CD4-positive, alpha-beta T cell (primary cell): ENCODE results near the gene MUC6. TPM values are rescaled to one million over a fixed set of nuclear protein-coding genes. Genes with fewer than 3 reads are reported as not detected.

Experiments
- ATAC-seq: fragments of 200-7000 bp; cut with Tn5 transposase; one replicate; pipeline ENCODE4 v1.10.0; 2022; ENCODE audit warnings: mild to moderate bottlenecking; ENCODE audit not compliant: poor library complexity
- CTCF ChIA-PET: fragments of 350-600 bp; sonication (Branson Sonifier 250); formaldehyde crosslinking; loops from one replicate; lab custom pipeline; 2021; ENCODE audit warnings: antibody characterized with exemption, inconsistent platforms; lab: Charles Lee
- POLR2A ChIA-PET: fragments of 350-600 bp; sonication (Branson Sonifier 250); formaldehyde crosslinking; loops from one replicate; lab custom pipeline; 2021; ENCODE audit warnings: antibody characterized with exemption, inconsistent platforms; lab: Charles Lee
- DNase-seq, 14 experiments: peaks; one replicate each; pipeline ENCODE4 v3.0.0-alpha.2; 2013 to 2020; ENCODE audit warnings: mixed read lengths in 2 of 14
- H3K27ac ChIP-seq, 2 donors: one replicate each; pipeline versions ENCODE4 v1.5.1 to v1.7.0; 2013; ENCODE audit warnings: low read length in 2 of 2, low read depth in 1 of 2, mild to moderate bottlenecking in 1 of 2
- H3K27me3 ChIP-seq, 2 experiments: 1 replicate in 1 of 2; 2 replicates in 1 of 2; pipeline versions ENCODE4 v1.6.1 to v1.7.0; 2013; ENCODE audit warnings: low read length in 2 of 2, control low read depth in 1 of 2, mild to moderate bottlenecking in 1 of 2, moderate library complexity in 1 of 2; ENCODE audit not compliant: insufficient read depth in 2 of 2, control insufficient read depth in 1 of 2
- H3K36me3 ChIP-seq: one replicate; pipeline ENCODE4 v1.6.1; 2013; ENCODE audit warnings: low read length, control low read depth; ENCODE audit not compliant: insufficient read depth
- H3K4me1 ChIP-seq: one replicate; pipeline ENCODE4 v1.6.1; 2013; ENCODE audit warnings: low read length, control low read depth; ENCODE audit not compliant: insufficient read depth
- H3K4me3 ChIP-seq: one replicate; pipeline ENCODE4 v1.5.1; 2013; ENCODE audit warnings: mild to moderate bottlenecking, low read length, moderate library complexity
- H3K9me3 ChIP-seq, 2 experiments: 1 replicate in 1 of 2; 2 replicates in 1 of 2; pipeline versions ENCODE4 v1.6.1 to v1.7.0; 2013; ENCODE audit warnings: low read length in 2 of 2, mild to moderate bottlenecking in 2 of 2, control low read depth in 1 of 2, moderate library complexity in 1 of 2; ENCODE audit not compliant: control insufficient read depth in 1 of 2, insufficient read depth in 1 of 2
- H3K27ac Mint-ChIP-seq: one replicate; pipeline ENCODE4 v1.8.0; 2020; ENCODE audit warnings: mixed read lengths
- H3K27me3 Mint-ChIP-seq: one replicate; pipeline ENCODE4 v1.8.0; 2021; ENCODE audit warnings: mixed read lengths
- H3K36me3 Mint-ChIP-seq: one replicate; pipeline ENCODE4 v1.8.0; 2021; ENCODE audit warnings: low read depth, mixed read lengths
- H3K4me1 Mint-ChIP-seq: one replicate; pipeline ENCODE4 v1.8.0; 2021; ENCODE audit warnings: low read depth, mixed read lengths
- H3K4me3 Mint-ChIP-seq: one replicate; pipeline ENCODE4 v1.8.0; 2020; ENCODE audit warnings: mild to moderate bottlenecking, mixed read lengths
- H3K9me3 Mint-ChIP-seq: one replicate; pipeline ENCODE4 v1.8.0; 2020; ENCODE audit warnings: mixed read lengths
- intact Hi-C, 2 experiments: fragments of 100-400 bp; cut with DNase I in 1 of 2; cut with micrococcal nuclease in 1 of 2; formaldehyde crosslinking; loops; one replicate each; pipeline versions ENCODE4 v1.15.1 to v1.9.0; 2023 to 2025; cut with DNase I, micrococcal nuclease
- total RNA-seq, 174 experiments: library from RNA in 2 of 174; stranded (reverse) in 2 of 174; gene quantifications; one replicate each; pipeline ENCODE4 v1.2.3 and lab custom pipeline; 2021 to 2026
- TF ChIP-seq, protein P1 (sequence below): fragments of 200-600 bp; IDR thresholded peaks from one replicate; pipeline ENCODE4 v1.8.0; 2022; ENCODE audit warnings: antibody characterized with exemption, mild to moderate bottlenecking

MUC6 gene
- total RNA-seq, 2 experiments from 2014 or later: not detected

DNA sequence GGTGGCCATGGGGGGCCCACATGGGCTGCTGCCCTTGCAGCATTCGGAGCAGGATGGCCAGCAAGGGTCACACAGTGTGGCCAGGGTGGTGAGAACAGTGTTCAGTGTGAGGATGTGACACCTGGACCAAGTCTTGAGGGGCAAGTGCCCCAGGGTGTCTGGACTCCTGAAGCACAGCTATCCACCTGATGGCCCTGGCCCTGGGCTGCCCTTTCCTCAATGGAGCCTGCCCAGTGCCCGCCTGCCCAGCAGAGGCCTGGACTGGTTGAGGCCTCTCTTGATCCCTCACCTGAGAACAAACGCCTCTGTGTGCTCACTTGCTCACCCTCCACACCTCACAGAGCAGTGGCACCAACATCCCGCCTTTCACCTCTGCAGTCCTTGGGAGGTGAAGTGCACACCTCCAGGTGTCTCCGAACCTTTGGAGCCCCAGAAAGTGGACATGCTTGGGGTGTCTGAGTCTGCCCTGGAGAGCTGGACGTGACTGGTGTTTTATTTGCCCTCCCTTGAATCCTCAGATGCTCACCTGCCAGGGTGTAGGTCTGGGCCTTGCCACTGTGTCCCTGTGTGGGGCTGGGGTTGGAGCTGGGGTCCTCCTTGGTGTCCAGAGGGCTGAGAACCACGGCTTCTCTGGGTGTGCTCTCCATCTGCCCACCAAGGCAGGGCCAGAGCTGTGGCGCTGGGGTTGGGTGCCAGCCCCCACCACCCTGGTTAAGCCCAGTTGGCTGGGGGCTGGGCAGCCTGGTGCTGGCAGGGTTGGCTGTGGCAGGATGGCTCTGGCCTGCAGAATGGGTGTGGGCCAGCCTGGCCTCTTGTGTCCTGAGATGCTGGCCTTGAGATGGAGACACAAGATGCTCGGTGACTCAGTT, 34.3 kb upstream of the MUC6 start:
- Histone ChIP-seq H3K36me3 (no peaks in the 10 kb centered on the region), H3K4me3 (no peak overlapping the region), H3K27ac (no peak overlapping the region), H3K9me3 (no peaks in the 10 kb centered on the region), H3K4me1 (no peaks in the 10 kb centered on the region), H3K27me3 (peaks cover 0 to 8% of the 10 kb centered on the region in 2 experiments)
- H3K4me3 Mint-ChIP-seq: no peak overlapping the region
- H3K27me3 Mint-ChIP-seq: peaks cover 6% of the 10 kb centered on the region
- H3K27ac Mint-ChIP-seq: no peak overlapping the region
- POLR2A ChIA-PET: no interaction called here
- CTCF ChIA-PET: no interaction called here
- ATAC-seq (no peak), DNase-seq (no peak)
- no peaks in the 10 kb centered on the region for H3K36me3 Mint-ChIP-seq
- no peaks in the 10 kb centered on the region for H3K4me1 Mint-ChIP-seq
- intact Hi-C loops: no loop called here
- TF ChIP-seq, protein P1, sequence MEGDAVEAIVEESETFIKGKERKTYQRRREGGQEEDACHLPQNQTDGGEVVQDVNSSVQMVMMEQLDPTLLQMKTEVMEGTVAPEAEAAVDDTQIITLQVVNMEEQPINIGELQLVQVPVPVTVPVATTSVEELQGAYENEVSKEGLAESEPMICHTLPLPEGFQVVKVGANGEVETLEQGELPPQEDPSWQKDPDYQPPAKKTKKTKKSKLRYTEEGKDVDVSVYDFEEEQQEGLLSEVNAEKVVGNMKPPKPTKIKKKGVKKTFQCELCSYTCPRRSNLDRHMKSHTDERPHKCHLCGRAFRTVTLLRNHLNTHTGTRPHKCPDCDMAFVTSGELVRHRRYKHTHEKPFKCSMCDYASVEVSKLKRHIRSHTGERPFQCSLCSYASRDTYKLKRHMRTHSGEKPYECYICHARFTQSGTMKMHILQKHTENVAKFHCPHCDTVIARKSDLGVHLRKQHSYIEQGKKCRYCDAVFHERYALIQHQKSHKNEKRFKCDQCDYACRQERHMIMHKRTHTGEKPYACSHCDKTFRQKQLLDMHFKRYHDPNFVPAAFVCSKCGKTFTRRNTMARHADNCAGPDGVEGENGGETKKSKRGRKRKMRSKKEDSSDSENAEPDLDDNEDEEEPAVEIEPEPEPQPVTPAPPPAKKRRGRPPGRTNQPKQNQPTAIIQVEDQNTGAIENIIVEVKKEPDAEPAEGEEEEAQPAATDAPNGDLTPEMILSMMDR: no peak
- no peaks in the 10 kb centered on the region for H3K9me3 Mint-ChIP-seq

DNA sequence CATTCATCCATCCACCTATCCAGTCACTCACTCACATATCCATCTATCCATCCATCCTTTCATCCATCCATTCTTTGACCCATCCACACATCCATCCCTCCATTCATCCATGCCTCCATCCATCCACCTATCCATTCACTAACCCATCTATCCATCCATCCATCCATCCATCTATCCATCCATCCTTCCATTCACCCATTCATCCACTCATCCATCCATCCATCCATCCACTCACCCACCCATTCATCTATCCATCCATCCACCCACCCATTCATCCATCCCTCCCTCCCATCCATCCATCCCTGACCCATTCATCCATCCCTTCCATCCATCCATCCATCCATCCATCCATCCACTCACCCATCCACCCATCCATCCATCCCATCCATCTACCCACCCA, 33.2 kb upstream of the MUC6 start:
- Histone ChIP-seq H3K27me3 (peaks cover 0 to 8% of the 10 kb centered on the region in 2 experiments), H3K27ac (no peak overlapping the region), H3K36me3 (no peaks in the 10 kb centered on the region), H3K9me3 (no peaks in the 10 kb centered on the region), H3K4me1 (no peaks in the 10 kb centered on the region), H3K4me3 (no peak overlapping the region)
- H3K9me3 Mint-ChIP-seq: no peaks in the 10 kb centered on the region
- TF ChIP-seq, protein P1: no peak
- H3K27me3 Mint-ChIP-seq: peaks cover 10% of the 10 kb centered on the region
- no peak for ATAC-seq
- ChIA-PET CTCF (no interaction called here), POLR2A (no interaction called here)
- no peak for DNase-seq
- no peak overlapping the region for H3K4me3 Mint-ChIP-seq
- no peaks in the 10 kb centered on the region for H3K4me1 Mint-ChIP-seq
- intact Hi-C loops: no loop called here
- H3K36me3 Mint-ChIP-seq: no peaks in the 10 kb centered on the region
- no peak overlapping the region for H3K27ac Mint-ChIP-seq

DNA sequence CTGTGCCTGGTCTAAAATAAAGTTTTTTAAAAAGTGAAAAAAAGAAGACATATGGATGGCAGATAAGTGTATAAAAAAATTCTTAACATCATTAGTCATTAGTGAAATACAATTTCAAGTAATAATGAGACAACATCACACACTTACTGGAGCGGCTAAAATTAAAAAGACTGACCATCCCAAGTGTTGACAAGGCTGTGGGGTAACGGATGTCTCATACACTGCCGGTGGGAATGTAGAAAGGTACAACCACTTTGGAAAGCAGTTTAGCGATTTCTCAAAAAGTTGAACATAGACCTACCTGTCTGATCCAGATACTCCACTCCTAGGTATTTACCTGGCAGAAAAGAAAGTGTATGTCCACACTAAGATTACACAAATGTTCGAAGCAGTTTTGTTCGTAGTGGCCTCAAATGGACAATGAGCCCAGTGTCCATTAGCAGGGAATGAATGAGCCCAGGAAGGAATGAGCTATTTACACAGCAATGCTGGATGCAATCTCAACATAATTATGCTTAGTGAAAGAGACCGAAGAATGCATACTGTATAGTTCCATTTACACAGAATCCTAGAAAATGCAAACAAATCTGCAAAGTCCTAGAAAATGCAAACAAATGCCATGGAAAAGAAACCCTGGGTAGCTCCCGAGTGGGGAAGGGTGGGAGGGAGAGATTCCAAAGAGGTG, 31.4 kb upstream of the MUC6 start:
- Mint-ChIP-seq H3K4me3 (no peak overlapping the region), H3K36me3 (no peaks in the 10 kb centered on the region), H3K27ac (no peak overlapping the region), H3K9me3 (no peaks in the 10 kb centered on the region), H3K27me3 (peaks cover 15% of the 10 kb centered on the region), H3K4me1 (peaks cover 7% of the 10 kb centered on the region)
- Histone ChIP-seq H3K27ac (no peak overlapping the region), H3K4me3 (no peak overlapping the region), H3K36me3 (no peaks in the 10 kb centered on the region), H3K27me3 (peaks cover 0 to 6% of the 10 kb centered on the region in 2 experiments), H3K4me1 (no peaks in the 10 kb centered on the region), H3K9me3 (no peaks in the 10 kb centered on the region)
- intact Hi-C loops: no loop called here
- CTCF ChIA-PET: no interaction called here
- DNase-seq: no peak
- ATAC-seq: no peak
- POLR2A ChIA-PET: no interaction called here
- TF ChIP-seq, protein P1: no peak
